Bladder microvascular endothelial cell (primary cell): ENCODE results near the gene HS2ST1. TPM values are rescaled to one million over a fixed set of nuclear protein-coding genes. Genes with fewer than 3 reads are reported as not detected.

Experiments
- total RNA-seq: library from RNA; depleted of rRNA; stranded (reverse); fragments of >200 nt; gene quantifications from 2 replicates; pipeline ENCODE4 v1.2.3, GENCODE V29; 2014

Gene HS2ST1
- total RNA-seq: 12.5 and 18.7 TPM in 2 replicates

GRCh38 chr1:86914601-86914997 is at the start of gene HS2ST1:
TSS of gene HS2ST1 (plus strand) at chr1:86914635.

GRCh38 chr1:86913896-86914600 is 387 bp upstream of the HS2ST1 start, which contains the start of gene SELENOF:
TSS of gene SELENOF (minus strand) at chr1:86914126. CDS start at chr1:86914111, 15 bp downstream.

Other genes starting within 250 kb of the HS2ST1 start
- 35.0 and 62.8 TPM in 2 replicates for gene SH3GLB1, start 210.1 kb upstream of the HS2ST1 start, total RNA-seq
- 120 and 170 TPM in 2 replicates for gene SELENOF, start 509 bp upstream of the HS2ST1 start, total RNA-seq